Heart left ventricle (tissue), 13 donors: ENCODE data around the gene MELK.

Experiments
- POLR2A ChIP-seq, 2 donors: fragments of 450-650 bp; IDR thresholded peaks; one replicate each; pipeline ENCODE4 v1.6.1; 2017; ENCODE audit warnings: antibody characterized with exemption in 2 of 2, mild to moderate bottlenecking in 2 of 2, moderate library complexity in 2 of 2
- TF ChIP-seq, protein P1 (sequence below), 12 donors: fragments of 200-600 bp; sonication (generic) in 4 of 12; IDR thresholded peaks; one replicate each; pipeline versions ENCODE4 v1.5.0 to v1.8.0; 2018 to 2022; ENCODE audit warnings: antibody characterized with exemption in 12 of 12, mild to moderate bottlenecking in 5 of 12
- donor health status: ischemic (EF 13 %, LVEDD 7.1; RV severe dilation, severe dysfunction).
- donor health status: DM: no; HTN: yes; CAD: no.
- donor health status: DM: no; HTN: no; CAD: no.
- donor health status: ischemic (EF 25% LVEDD 6.9; RV normal size, moderate dysfunction).
- donor health status: ischemic (EF 25% LVEDD 5.7; RV mildly dilated, moderate dysfunction).
- donor health status: ischemic (EF 35%, LVEDD 5.7; RV mildly dilated, moderate dysfunction).
- donor health status: nonischemic (EF 11% LVEDD 7.7; RV severe dilation, severe dysfunction).
- donor health status: DM: yes; HTN: yes; CAD: no.
- donor health status: PGD.
- donor health status: ischemic (EF 29% LVEDD 5.4; RV normal size, mild dysfunction).
- donor health status: nonischemic (EF 23%, LVEDD 6.1; RV moderate dilation, normal function).

DNA sequence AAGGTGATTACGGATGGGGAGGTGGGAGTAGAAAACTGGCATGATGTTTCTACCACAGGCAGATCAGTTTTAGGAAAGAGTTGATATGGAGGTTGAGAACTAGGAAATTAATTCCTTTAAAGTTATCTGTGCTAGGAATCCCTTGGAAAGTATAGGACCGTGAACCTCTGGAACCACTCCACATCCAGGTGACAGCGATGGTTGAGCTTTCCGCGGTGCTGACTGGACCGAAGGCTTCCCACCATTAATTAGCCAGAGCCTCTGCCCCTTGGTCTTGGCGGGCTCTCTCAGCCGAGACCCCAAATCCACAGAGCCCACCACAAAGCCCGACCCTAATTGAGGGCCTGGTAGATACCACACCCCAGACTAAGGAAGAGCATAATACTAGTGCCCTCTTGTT lies 147.3 kb downstream of the MELK start:
- TF ChIP-seq, protein P1, sequence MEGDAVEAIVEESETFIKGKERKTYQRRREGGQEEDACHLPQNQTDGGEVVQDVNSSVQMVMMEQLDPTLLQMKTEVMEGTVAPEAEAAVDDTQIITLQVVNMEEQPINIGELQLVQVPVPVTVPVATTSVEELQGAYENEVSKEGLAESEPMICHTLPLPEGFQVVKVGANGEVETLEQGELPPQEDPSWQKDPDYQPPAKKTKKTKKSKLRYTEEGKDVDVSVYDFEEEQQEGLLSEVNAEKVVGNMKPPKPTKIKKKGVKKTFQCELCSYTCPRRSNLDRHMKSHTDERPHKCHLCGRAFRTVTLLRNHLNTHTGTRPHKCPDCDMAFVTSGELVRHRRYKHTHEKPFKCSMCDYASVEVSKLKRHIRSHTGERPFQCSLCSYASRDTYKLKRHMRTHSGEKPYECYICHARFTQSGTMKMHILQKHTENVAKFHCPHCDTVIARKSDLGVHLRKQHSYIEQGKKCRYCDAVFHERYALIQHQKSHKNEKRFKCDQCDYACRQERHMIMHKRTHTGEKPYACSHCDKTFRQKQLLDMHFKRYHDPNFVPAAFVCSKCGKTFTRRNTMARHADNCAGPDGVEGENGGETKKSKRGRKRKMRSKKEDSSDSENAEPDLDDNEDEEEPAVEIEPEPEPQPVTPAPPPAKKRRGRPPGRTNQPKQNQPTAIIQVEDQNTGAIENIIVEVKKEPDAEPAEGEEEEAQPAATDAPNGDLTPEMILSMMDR (IDR thresholded peaks at IDR 0.05) = no peak
- no peak for TF ChIP-seq POLR2A (IDR thresholded peaks at IDR 0.05)
